ENCODE measurements around the gene FOXD4L1.
"Not testable (repeated sequence)": the region's sequence is repeated elsewhere in the genome, so short reads cannot be mapped to it uniquely, and the experiment has no call there.

The FOXD4L1 gene

GRCh38 chr2:113524986-113525385 is 26.5 kb downstream of the FOXD4L1 start:
- DNase-seq (ENCODE audit: low read depth, low spot score), result not testable (repeated sequence)

GRCh38 chr2:113527350-113528045 is 29.0 kb downstream of the FOXD4L1 start:
- DNase-seq (ENCODE audit: low read depth, low spot score), result not testable (repeated sequence)

DNA sequence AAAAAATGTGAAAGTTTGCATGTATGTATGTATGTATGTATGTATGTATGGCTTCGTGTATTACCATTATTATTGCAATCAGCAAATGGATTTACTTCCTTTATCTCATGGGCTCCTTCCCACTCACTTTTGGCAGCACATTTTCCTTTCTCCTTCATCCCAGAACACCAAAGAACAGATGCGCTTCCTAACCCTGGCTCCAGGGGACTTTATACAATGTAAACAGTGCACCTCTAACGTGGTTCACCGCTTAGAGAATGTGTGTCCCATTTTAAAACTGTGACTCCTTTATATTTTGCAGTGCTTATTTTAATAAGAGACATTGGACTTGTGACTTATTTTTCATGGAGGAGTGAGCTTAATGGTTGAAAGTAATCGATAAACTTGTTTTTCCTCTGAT is 29.7 kb downstream of the FOXD4L1 start:
- not testable (repeated sequence) for DNase-seq (ENCODE audit: low read depth, low spot score)

DNA sequence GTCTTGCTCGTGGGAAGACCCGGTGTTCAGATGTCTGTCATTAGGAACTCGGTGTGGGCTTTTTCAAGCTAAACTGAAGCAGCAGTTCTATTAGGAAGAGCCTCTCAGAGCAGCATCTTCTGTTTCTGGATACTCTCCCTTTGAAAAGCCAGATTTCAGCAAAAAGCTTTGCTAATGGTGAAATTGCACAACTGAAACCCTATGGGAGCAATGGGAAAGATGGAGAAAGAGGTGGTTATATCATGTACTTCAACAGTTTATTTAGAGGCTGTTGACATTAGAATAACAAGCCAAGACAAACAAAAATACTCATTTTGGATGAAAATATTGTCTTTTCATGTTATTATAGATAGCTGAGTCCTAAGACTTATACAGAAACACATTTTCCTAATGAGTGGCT is 30.4 kb downstream of the FOXD4L1 start:
- DNase-seq (ENCODE audit: low read depth, low spot score), result not testable (repeated sequence)

GRCh38 chr2:113532991-113533390 is 34.5 kb downstream of the FOXD4L1 start:
- DNase-seq (ENCODE audit: low read depth, low spot score), result not testable (repeated sequence)

DNA sequence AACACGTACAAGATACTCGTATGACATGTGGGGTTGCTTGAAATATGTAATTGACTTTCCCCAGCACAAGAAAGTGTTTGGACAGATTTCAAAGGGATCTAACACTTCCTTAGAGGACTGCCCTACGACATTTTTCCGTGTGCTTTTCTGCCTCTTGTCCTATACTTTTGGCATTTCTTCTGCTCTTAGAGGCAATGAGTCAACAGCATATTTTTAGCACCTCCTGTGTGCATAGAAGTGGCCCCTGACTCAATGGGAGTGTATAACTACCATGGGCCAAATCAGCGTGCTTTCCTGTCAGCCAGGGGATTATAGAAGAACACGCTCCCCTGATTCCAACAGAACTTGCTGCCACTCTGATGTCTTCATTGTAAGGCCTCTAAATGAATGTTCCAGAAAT is 38.1 kb downstream of the FOXD4L1 start:
- not testable (repeated sequence) for DNase-seq (ENCODE audit: low read depth, low spot score)

DNA sequence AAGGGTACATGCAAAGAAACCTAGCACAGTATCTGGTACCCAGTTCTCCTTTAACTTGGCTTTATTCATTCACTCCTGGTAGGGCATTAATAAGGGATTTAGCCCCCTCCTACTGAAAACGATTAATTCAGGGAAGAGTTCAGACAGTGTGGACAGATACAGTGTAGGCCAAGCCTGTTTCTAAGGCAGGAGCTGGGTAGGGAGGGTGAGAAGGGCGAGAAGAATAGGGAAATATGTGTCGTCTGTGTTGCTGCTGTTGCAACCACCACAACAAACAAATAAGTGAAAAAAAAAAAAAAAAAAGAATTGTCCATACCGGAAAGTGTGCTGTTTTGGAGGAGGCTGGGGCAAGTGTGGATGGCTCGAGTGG is 42.4 kb downstream of the FOXD4L1 start:
- DNase-seq (ENCODE audit: low read depth, low spot score), result not testable (repeated sequence)

DNA sequence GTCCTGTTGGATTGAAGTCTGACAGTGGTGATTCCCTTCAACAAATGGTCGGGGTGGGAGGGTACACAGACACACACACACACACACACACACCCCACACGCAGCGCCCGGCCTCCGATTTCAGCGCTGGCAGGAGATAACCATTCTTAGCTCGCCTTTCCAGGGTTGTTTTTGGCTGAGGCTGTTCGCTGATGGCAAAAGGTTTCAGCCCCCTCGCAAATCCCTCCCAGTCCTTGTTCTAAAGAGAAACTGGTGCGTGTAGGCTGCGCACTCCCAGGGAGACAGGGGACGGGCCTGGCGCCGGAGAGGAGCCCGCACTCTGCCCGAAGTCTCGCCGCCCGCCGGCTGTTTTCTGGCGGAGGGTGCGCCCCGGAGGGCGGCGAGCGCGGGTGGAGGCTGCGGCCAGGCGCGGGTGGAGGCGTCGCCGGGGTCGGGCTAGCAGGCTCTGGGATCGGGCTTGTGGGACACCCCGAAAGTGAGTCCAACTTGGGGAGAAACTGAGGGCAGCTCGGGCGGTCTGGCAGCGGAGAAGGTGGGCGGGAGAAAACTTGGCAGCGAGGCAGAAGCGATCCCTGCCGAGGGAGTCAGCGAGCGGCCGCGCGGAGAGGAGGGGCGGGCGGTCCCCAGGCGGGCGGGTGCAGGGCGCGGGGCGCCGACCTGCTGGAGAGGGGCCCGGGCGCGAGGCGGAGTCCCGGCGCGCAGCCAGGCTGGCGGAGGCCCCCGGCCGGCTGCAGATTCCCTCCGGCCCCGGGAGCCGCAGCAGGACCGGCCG is 42.9 kb downstream of the FOXD4L1 start:
- peak; percentile 6 for DNase-seq (ENCODE audit: low read depth, low spot score)

- DNase-seq (ENCODE audit: low read depth, low spot score), result not testable (repeated sequence)
Measured at GRCh38 chr2:113541976-113542485, 43.6 kb downstream of the FOXD4L1 start.

- DNase-seq (ENCODE audit: low read depth, low spot score), result not testable (repeated sequence)
Measured at GRCh38 chr2:113542529-113542928, 44.1 kb downstream of the FOXD4L1 start.
